Measurements from ENCODE around the gene CLDN6. TPM values are rescaled to one million over a fixed set of nuclear protein-coding genes. Genes with fewer than 3 reads are reported as not detected.

Gene CLDN6
- total and polyA plus RNA-seq, 5 donors = not detected

DNA sequence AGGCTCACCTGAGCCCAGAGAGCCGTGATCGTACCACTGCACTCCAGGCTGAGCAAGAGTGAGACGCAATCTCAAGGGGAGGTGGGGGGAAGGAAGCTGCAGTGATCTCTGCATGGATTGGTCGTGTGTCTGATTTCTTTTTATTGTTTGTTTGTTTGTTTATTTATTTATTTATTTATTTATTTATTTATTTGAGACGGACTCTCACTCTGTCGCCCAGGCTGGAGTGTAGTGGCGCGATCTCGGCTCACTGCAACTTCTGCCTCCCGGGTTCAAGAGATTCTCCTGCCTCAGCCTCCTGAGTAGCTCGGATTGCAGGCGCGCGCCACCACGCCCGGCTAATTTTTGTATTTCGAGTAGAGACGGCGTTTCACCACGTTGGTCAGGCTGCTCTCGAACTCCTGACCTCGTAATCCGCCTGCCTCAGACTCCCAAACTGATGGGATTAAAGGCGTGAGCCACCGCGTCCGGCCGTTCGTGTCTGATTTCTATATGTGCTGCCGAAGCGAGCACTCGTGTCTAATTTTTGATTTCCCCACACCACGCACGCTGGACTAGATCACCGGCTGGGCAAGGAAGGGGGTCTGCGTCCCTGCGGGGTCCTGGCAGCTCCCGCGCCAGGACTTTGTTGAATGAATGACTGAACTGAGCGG, 1.7 kb upstream of the CLDN6 start:
- intact Hi-C loops (cut with DNase I) = no loop called here
- ATAC-seq = no peak
- Histone ChIP-seq H3K4me1 (ENCODE audit: control insufficient read depth, insufficient read depth, low read length) (peaks cover 10% of the 10 kb centered on the region), H3K4me3 (ENCODE audit: low read length) (peak overlapping the region; percentile 85), H3K9me3 (ENCODE audit: control insufficient read depth, low read length) (no peaks in the 10 kb centered on the region), H3K27me3 (ENCODE audit: control insufficient read depth, insufficient read depth) (no peaks in the 10 kb centered on the region), H3K27ac (ENCODE audit: low read length) (no peak overlapping the region)
- WGBS = 33% methylated on average over 40 of the region's 40 CpGs
- no peak for DNase-seq

DNA sequence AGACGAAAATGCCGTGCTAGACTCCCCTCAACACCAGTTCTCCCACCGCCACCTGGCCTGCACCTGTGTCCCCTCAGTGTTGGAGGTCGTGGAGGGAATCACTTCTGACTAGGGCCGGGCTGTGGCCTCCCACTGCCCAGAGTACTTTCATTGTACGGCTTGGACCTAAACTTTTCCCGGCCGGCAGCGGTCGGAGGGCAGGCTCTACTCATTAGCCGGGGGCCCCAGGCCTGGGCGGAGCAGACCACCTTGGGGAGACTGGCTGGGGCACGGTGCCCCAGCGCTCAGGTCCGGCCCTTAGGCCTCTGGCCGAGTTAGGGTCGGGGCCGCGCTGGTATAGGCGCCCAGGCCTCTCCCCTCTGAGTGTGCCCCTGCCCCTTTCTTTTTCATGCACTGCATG, 639 bp downstream of the CLDN6 start:
- ATAC-seq (no peak), DNase-seq (no peak)
- 56% methylated on average over 20 of the region's 20 CpGs for WGBS
- no peaks in the 10 kb centered on the region for H3K27me3 ChIP-seq (ENCODE audit: control insufficient read depth, insufficient read depth)
- intact Hi-C loops (cut with DNase I) = no loop called here
- H3K4me1 ChIP-seq (ENCODE audit: control insufficient read depth, insufficient read depth, low read length) = peaks cover under 1% of the 10 kb centered on the region
- H3K4me3 ChIP-seq (ENCODE audit: low read length) = no peak overlapping the region
- H3K27ac ChIP-seq (ENCODE audit: low read length) = no peak overlapping the region
- H3K9me3 ChIP-seq (ENCODE audit: control insufficient read depth, low read length) = no peaks in the 10 kb centered on the region

DNA sequence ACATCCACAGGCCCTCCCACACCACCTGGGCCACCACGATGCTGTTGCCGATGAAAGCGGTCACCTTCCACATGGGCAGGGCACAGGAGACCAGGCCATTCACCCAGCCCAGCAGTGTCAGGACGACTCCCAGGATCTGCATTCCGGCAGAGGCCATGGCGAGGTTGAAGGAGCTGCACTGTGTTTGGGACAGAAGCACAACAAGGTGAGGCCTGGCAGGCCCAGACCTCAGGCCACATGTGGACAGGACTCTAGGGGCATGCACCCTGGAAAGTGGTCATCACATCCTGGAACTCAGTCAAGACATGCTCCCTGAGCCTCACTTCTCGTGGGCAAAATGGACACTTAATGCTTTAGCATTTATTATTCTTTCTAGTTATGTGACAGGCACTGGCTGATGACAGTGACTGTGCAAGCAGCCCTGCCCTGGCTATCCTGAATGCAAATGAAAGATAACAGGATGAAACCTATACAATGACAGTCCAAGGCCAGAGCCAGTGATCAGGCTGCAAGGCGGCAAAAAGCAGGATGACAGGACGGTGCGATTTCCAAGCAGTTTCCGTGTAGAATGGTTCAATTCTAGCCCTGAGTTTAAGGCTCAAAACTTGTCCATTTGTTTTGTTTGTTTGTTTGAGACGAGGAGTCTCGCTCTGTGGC, 2.0 kb downstream of the CLDN6 start:
- no peaks in the 10 kb centered on the region for H3K27me3 ChIP-seq (ENCODE audit: control insufficient read depth, insufficient read depth)
- DNase-seq (no peak), ATAC-seq (no peak)
- no peaks in the 10 kb centered on the region for H3K4me1 ChIP-seq (ENCODE audit: control insufficient read depth, insufficient read depth, low read length)
- no peak overlapping the region for H3K4me3 ChIP-seq (ENCODE audit: low read length)
- intact Hi-C loops (cut with DNase I) = no loop called here
- 78% methylated on average over 13 of the region's 13 CpGs for WGBS
- H3K9me3 ChIP-seq (ENCODE audit: control insufficient read depth, low read length) = no peaks in the 10 kb centered on the region
- no peak overlapping the region for H3K27ac ChIP-seq (ENCODE audit: low read length)

DNA sequence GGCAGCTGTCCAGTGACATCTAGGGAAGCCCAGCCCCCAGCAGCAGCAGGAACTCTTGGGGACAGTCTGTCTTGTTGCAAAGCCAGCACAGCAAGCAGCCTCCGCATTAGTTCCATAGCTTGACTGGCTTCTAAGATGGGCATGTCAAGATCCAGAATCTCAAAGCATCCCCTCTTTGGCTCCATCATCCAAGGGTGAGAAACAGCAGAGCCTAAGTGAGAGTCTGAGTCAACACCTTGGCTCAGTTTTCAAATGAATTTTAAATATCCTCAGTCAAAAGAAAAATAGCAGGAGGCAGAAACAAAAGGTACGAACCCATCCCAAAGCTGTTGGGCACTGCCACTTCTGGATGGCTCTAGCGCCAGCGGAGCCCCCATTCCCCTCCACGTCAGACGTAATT, 3.0 kb downstream of the CLDN6 start:
- Histone ChIP-seq H3K9me3 (ENCODE audit: control insufficient read depth, low read length) (no peaks in the 10 kb centered on the region), H3K27me3 (ENCODE audit: control insufficient read depth, insufficient read depth) (no peaks in the 10 kb centered on the region), H3K4me3 (ENCODE audit: low read length) (no peak overlapping the region), H3K27ac (ENCODE audit: low read length) (no peak overlapping the region), H3K4me1 (ENCODE audit: control insufficient read depth, insufficient read depth, low read length) (no peaks in the 10 kb centered on the region)
- ATAC-seq (no peak), DNase-seq (no peak)
- WGBS = 86% methylated on average over 6 of the region's 6 CpGs
- intact Hi-C loops (cut with DNase I) = no loop called here

DNA sequence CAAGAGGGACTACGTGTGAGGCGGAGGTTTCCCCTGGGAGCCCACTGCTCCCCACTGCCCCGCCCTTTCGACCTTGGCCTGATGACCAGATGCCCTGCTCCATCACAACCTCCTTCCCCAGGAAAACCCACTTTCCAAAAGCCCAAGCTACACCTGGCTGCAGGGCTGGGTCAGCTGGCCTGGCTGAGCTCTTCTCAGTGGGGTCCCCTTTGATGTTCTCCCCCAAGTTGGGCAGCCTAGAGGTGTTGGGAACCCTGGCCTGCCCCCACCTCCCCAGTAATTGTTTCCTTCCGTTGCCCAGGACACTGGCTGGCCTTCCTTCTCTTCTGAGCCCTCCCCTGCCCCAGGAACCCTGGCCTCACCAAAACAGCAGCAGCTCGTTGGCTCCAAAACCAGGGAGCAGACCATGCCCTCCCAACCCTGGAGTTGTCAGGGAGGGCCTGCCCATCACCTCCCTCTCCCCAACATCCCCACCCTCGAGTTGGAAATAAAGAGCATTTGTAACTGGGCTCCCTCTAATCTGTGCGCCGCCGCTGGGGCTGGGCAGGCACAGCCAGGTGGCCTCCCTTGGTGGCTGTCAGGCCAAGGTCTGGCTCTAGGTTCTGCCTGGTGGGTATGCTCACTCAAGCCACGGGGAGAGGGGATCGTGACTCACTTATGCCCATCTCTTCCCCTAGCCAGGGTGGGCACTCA, 3.8 kb downstream of the CLDN6 start:
- ATAC-seq = no peak
- DNase-seq = no peak
- Histone ChIP-seq H3K9me3 (ENCODE audit: control insufficient read depth, low read length) (no peaks in the 10 kb centered on the region), H3K27me3 (ENCODE audit: control insufficient read depth, insufficient read depth) (no peaks in the 10 kb centered on the region), H3K27ac (ENCODE audit: low read length) (no peak overlapping the region), H3K4me1 (ENCODE audit: control insufficient read depth, insufficient read depth, low read length) (no peaks in the 10 kb centered on the region), H3K4me3 (ENCODE audit: low read length) (no peak overlapping the region)
- intact Hi-C loops (cut with DNase I) = no loop called here
- 47% methylated on average over 12 of the region's 12 CpGs for WGBS

DNA sequence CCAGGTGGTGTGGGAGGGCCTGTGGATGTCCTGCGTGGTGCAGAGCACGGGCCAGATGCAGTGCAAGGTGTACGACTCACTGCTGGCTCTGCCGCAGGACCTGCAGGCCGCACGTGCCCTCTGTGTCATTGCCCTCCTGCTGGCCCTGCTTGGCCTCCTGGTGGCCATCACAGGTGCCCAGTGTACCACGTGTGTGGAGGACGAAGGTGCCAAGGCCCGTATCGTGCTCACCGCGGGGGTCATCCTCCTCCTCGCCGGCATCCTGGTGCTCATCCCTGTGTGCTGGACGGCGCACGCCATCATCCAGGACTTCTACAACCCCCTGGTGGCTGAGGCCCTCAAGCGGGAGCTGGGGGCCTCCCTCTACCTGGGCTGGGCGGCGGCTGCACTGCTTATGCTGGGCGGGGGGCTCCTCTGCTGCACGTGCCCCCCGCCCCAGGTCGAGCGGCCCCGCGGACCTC, 4.5 kb downstream of the CLDN6 start:
- Histone ChIP-seq H3K27ac (ENCODE audit: low read length) (no peak overlapping the region), H3K9me3 (ENCODE audit: control insufficient read depth, low read length) (no peaks in the 10 kb centered on the region), H3K4me3 (ENCODE audit: low read length) (no peak overlapping the region), H3K4me1 (ENCODE audit: control insufficient read depth, insufficient read depth, low read length) (no peaks in the 10 kb centered on the region), H3K27me3 (ENCODE audit: control insufficient read depth, insufficient read depth) (no peaks in the 10 kb centered on the region)
- intact Hi-C loops (cut with DNase I) = no loop called here
- WGBS = 48% methylated on average over 27 of the region's 27 CpGs
- ATAC-seq (peak in 1 of 2 donors; percentile 3), DNase-seq (no peak)

DNA sequence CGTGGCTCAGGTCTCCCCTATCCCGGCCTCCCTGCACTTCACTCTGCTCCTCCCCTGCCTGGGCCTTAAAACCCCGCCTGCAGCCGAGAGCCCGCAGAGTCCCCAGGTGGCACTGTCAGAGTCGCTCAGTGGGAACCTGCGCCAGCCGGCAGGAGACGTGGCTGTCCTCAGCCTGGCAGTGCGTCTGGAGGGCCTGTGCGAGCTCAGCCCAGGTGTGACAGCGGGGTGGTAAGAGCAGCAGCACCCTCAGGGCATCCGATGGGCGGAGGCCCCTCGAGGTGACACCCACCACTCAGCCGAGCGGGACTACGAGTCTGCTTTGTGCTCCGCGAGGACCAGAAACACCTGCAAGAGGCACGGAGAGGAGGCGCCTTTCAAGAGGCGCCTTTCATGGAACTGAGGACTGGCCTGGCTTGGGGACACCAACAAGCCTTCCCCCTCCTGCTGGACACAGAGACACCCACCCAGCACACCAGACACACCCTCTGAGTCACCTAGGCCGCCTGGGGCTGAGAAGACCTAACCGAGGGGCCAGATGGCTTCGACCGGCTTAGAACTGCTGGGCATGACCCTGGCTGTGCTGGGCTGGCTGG, 5.1 kb downstream of the CLDN6 start, which contains the start of gene CLDN9:
TSS of gene CLDN9 (plus strand) at position 96 of the 593 bp plus-strand sequence. CDS start at position 536, 440 bp downstream.
- no peak for DNase-seq
- no peak within 1 kb of the TSS for H3K4me3 ChIP-seq (ENCODE audit: low read length)
- no peak within 1 kb of the TSS for H3K27ac ChIP-seq (ENCODE audit: low read length)
- ATAC-seq = no peak
- H3K4me1 ChIP-seq (ENCODE audit: control insufficient read depth, insufficient read depth, low read length) = no peaks in the 10 kb centered on the region
- no peaks in the 10 kb centered on the region for H3K9me3 ChIP-seq (ENCODE audit: control insufficient read depth, low read length)
- H3K27me3 ChIP-seq (ENCODE audit: control insufficient read depth, insufficient read depth) = no peaks in the 10 kb centered on the region
- intact Hi-C loops (cut with DNase I) = no loop called here
- 33% methylated on average over 27 of the region's 27 CpGs for WGBS

DNA sequence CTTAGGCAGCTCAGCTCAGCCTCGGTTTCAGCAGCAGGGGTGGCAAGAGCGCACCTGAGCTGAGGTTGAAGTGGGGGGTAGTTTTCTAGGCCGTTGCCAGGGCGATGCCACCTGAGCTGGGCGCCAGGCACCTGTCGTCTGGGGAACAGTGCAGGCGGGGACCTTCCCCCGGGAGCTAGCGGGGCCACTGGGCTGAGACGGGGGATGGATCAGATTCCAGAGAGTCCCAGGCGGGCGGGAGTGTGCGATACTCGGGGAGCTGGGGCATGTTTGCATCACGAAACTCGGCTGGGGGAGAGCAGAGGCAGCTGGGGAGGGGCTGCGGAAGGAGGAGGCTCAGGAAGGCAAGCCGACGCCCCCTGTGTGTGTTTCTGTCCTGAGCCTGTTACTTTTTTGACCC, 5.7 kb downstream of the CLDN6 start:
- intact Hi-C loops (cut with DNase I) = no loop called here
- ATAC-seq = no peak
- Histone ChIP-seq H3K27ac (ENCODE audit: low read length) (no peak overlapping the region), H3K9me3 (ENCODE audit: control insufficient read depth, low read length) (no peaks in the 10 kb centered on the region), H3K4me1 (ENCODE audit: control insufficient read depth, insufficient read depth, low read length) (no peaks in the 10 kb centered on the region), H3K27me3 (ENCODE audit: control insufficient read depth, insufficient read depth) (no peaks in the 10 kb centered on the region), H3K4me3 (ENCODE audit: low read length) (no peak overlapping the region)
- WGBS = 17% methylated on average over 19 of the region's 19 CpGs
- no peak for DNase-seq

DNA sequence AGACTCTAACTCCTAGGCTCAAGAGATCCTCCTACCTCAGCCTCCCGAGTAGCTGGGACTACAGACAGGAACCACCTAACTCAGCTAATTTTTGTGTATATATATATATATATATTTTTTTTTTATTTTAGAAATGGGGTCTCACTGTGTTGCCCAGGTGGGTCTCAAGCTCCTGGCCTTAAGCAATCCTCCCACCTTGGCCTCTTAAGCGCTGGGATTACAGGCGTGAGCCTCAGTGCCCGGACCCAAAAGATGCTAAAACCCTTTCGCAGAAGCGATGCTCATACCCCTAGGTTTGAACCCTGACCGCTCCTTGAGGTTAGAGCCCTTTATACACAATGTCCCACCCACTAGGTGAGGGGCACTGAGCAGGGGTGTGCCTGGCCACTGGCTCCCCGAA, 7.5 kb downstream of the CLDN6 start:
- no peaks in the 10 kb centered on the region for H3K9me3 ChIP-seq (ENCODE audit: control insufficient read depth, low read length)
- H3K4me3 ChIP-seq (ENCODE audit: low read length) = no peak overlapping the region
- intact Hi-C loops (cut with DNase I) = no loop called here
- ATAC-seq (no peak), DNase-seq (no peak)
- no peaks in the 10 kb centered on the region for H3K27me3 ChIP-seq (ENCODE audit: control insufficient read depth, insufficient read depth)
- H3K4me1 ChIP-seq (ENCODE audit: control insufficient read depth, insufficient read depth, low read length) = no peaks in the 10 kb centered on the region
- no peak overlapping the region for H3K27ac ChIP-seq (ENCODE audit: low read length)
- 92% methylated on average over 8 of the region's 8 CpGs for WGBS

DNA sequence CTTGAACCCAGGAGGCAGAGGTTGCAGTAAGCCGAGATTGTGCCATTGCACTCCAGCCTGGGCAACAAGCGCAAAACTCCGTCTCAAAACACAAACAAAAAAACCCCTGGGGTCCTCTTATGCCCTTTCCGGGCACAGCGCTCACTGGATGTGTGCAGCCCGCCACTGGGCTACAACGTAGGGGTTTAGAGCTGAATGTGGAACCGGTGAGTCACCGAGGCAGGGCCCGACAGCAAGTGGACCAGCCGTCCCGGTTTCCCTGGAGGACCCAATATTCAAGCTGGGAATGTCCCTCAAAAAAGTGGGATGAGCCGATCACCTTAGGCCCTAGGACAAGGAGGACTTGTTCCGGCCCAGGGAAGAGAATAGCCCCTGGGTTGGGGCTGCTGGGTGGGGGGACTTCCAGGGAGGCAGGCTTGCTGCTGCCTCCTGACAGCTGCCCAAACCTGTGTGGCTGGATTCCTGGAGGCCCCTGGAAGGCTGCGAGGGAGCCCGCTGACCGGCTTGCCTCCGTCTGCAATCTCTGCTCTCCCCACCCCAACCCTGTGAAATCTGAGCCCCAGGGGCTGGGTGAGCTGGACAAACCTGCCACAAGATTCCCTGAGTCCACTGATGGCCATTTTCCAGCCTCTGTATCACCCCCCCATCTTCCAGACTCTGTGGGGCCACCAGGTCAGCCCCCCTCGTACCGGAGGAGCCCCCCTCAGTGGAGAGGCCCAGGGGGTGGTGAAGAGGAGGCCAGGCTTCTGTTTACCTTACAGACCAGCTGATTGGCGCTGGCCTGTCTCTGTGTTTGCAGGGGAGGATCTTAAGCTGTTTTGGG, 8.2 kb downstream of the CLDN6 start:
- Histone ChIP-seq H3K4me1 (ENCODE audit: control insufficient read depth, insufficient read depth, low read length) (no peaks in the 10 kb centered on the region), H3K27ac (ENCODE audit: low read length) (no peak overlapping the region), H3K4me3 (ENCODE audit: low read length) (no peak overlapping the region), H3K27me3 (ENCODE audit: control insufficient read depth, insufficient read depth) (no peaks in the 10 kb centered on the region), H3K9me3 (ENCODE audit: control insufficient read depth, low read length) (no peaks in the 10 kb centered on the region)
- DNase-seq (no peak), ATAC-seq (no peak)
- intact Hi-C loops (cut with DNase I) = no loop called here
- WGBS = 44% methylated on average over 21 of the region's 21 CpGs

All from right cardiac atrium (tissue), 5 donors.